ENCODE measurements around the gene OR52B6.

GRCh38 chr11:5564259-5565019, 16.2 kb upstream of the OR52B6 start:
- no peak for TF ChIP-seq CTCF (conservative IDR thresholded peaks at IDR 0.05)
- TF ChIP-seq EZH2 (IDR thresholded peaks at IDR 0.05; ENCODE audit: low read depth): no peak

Data from PC-9 (cell line).